IMR-90 (cell line): Measurements from ENCODE around the gene AQP4. TPM values are rescaled to one million over a fixed set of nuclear protein-coding genes. Genes with fewer than 3 reads are reported as not detected.

Experiments used
- ATAC-seq: fragments of 200-7000 bp; cut with Tn5 transposase; 2 replicates; pipeline ENCODE4 v1.9.1; 2020; ENCODE audit warnings: low read depth, mild to moderate bottlenecking, moderate library complexity
- BruUV-seq: library from RNA; stranded (reverse); fragments of 400-500 nt; replicated peaks from 2 replicates; lab custom pipeline; 2021; lab: Mats Ljungman, UMichigan
- CTCF ChIA-PET: fragments of 300-600 bp; formaldehyde crosslinking; extraction: SDS; loops from one replicate; lab custom pipeline; 2021; ENCODE audit warnings: antibody characterized with exemption; lab: Yijun Ruan, JAX
- POLR2A ChIA-PET: fragments of 300-600 bp; sonication (Branson Sonifier 250); formaldehyde crosslinking; loops from one replicate; lab custom pipeline; 2022; ENCODE audit warnings: antibody characterized with exemption; ENCODE audit not compliant: unreplicated experiment; lab: Charles Lee
- DNase-seq: peaks from one replicate; pipeline ENCODE4 v3.0.0; 2013
- H2AFZ ChIP-seq: replicated peaks from 2 replicates; pipeline ENCODE3; 2013; ENCODE audit warnings: low read length, mild to moderate bottlenecking; ENCODE audit not compliant: poor library complexity
- H2AK5ac ChIP-seq: 2 replicates; pipeline ENCODE4 v1.6.1; 2013; ENCODE audit warnings: low read depth, low read length, inconsistent platforms
- H2AK9ac ChIP-seq: replicated peaks from 2 replicates; pipeline ENCODE3; 2013; ENCODE audit warnings: mild to moderate bottlenecking, low read depth, low read length, moderate library complexity; ENCODE audit not compliant: poor library complexity
- H2BK120ac ChIP-seq: 2 replicates; pipeline ENCODE4 v1.6.1; 2013; ENCODE audit warnings: low read depth, low read length, inconsistent platforms
- H2BK15ac ChIP-seq: 3 replicates; pipeline ENCODE4 v1.6.1; 2013; ENCODE audit warnings: low read depth, low read length, inconsistent platforms
- H2BK20ac ChIP-seq: 2 replicates; pipeline ENCODE4 v1.6.1; 2013; ENCODE audit warnings: low read depth, mild to moderate bottlenecking, inconsistent platforms, low read length, moderate library complexity
- H2BK5ac ChIP-seq: 2 replicates; pipeline ENCODE4 v1.6.1; 2013; ENCODE audit warnings: mild to moderate bottlenecking, low read depth, low read length, inconsistent platforms; ENCODE audit not compliant: poor library complexity, severe bottlenecking
- H3K14ac ChIP-seq: replicated peaks from 2 replicates; pipeline ENCODE4 v1.6.1; 2013; ENCODE audit warnings: low read depth, low read length, inconsistent platforms
- H3K18ac ChIP-seq: 2 replicates; pipeline ENCODE4 v1.6.1; 2013; ENCODE audit warnings: low read depth, low read length, control low read depth
- H3K23ac ChIP-seq: 2 replicates; pipeline ENCODE4 v1.6.1; 2013; ENCODE audit warnings: low read depth, low read length, inconsistent platforms
- H3K27ac ChIP-seq: 2 replicates; pipeline ENCODE4 v1.5.1; 2013; ENCODE audit warnings: mild to moderate bottlenecking, control low read depth, low read length; ENCODE audit not compliant: insufficient read depth
- H3K27me3 ChIP-seq: 2 replicates; pipeline ENCODE4 v1.6.1; 2013; ENCODE audit warnings: low read length; ENCODE audit not compliant: control insufficient read depth, insufficient read depth
- H3K36me3 ChIP-seq: 2 replicates; pipeline ENCODE4 v1.6.1; 2013; ENCODE audit warnings: low read length, mixed read lengths; ENCODE audit not compliant: control insufficient read depth, insufficient read depth
- H3K4ac ChIP-seq: 2 replicates; pipeline ENCODE4 v1.6.1; 2013; ENCODE audit warnings: low read depth, low read length, inconsistent platforms
- H3K4me1 ChIP-seq: 2 replicates; pipeline ENCODE4 v1.6.1; 2013; ENCODE audit warnings: low read length, mixed read lengths; ENCODE audit not compliant: control insufficient read depth, insufficient read depth
- H3K4me2 ChIP-seq: 2 replicates; pipeline ENCODE4 v1.6.1; 2013; ENCODE audit warnings: low read depth, mild to moderate bottlenecking, control low read depth, low read length, moderate library complexity
- H3K4me3 ChIP-seq: 2 replicates; pipeline ENCODE4 v1.5.1; 2013; ENCODE audit warnings: low read depth, mild to moderate bottlenecking, control low read depth, low read length, moderate library complexity; ENCODE audit not compliant: insufficient read depth
- H3K56ac ChIP-seq: 2 replicates; pipeline ENCODE4 v1.6.1; 2013; ENCODE audit warnings: low read length, inconsistent platforms; ENCODE audit not compliant: insufficient read depth; ENCODE audit errors: extremely low read depth
- H3K79me1 ChIP-seq, 2 experiments: 2 replicates each; pipeline ENCODE4 v1.6.1; 2013; ENCODE audit warnings: low read length in 2 of 2, inconsistent platforms in 1 of 2, low read depth in 1 of 2
- H3K9ac ChIP-seq: 2 replicates; pipeline ENCODE4 v1.6.1; 2013; ENCODE audit warnings: low read depth, low read length, control low read depth
- H3K9me1 ChIP-seq: 2 replicates; pipeline ENCODE4 v1.6.1; 2013; ENCODE audit warnings: low read length, inconsistent platforms; ENCODE audit not compliant: insufficient read depth
- H3K9me3 ChIP-seq: 2 replicates; pipeline ENCODE4 v1.6.1; 2013; ENCODE audit warnings: low read length; ENCODE audit not compliant: control insufficient read depth, insufficient read depth
- H4K20me1 ChIP-seq: 2 replicates; pipeline ENCODE4 v1.6.1; 2013; ENCODE audit warnings: low read length, inconsistent platforms; ENCODE audit not compliant: insufficient read depth
- H4K5ac ChIP-seq: 2 replicates; pipeline ENCODE4 v1.6.1; 2013; ENCODE audit warnings: mild to moderate bottlenecking, low read depth, low read length, control low read depth
- H4K8ac ChIP-seq, 2 experiments: 2 replicates each; pipeline ENCODE4 v1.6.1; 2013; ENCODE audit warnings: low read depth in 2 of 2, low read length in 2 of 2, control low read depth in 1 of 2, inconsistent platforms in 1 of 2
- H4K91ac ChIP-seq: 2 replicates; pipeline ENCODE4 v1.6.1; 2013; ENCODE audit warnings: low read depth, low read length, inconsistent platforms; ENCODE audit not compliant: insufficient read depth
- BHLHE40 ChIP-seq: fragments of 150-350 bp; IDR thresholded peaks from 2 replicates; pipeline ENCODE4 v1.6.1; 2016; ENCODE audit warnings: mild to moderate bottlenecking, low read depth, low read length
- CEBPB ChIP-seq: IDR thresholded peaks from 2 replicates; pipeline ENCODE4 v1.6.1; 2012; ENCODE audit warnings: low read depth, low read length, improper control_type of control experiment
- CHD1 ChIP-seq: IDR thresholded peaks from 2 replicates; pipeline ENCODE4 v1.6.1; 2012; ENCODE audit warnings: low read depth, low read length, improper control_type of control experiment
- FOS ChIP-seq: fragments of 150-350 bp; IDR thresholded peaks from 2 replicates; pipeline ENCODE4 v1.6.1; 2016; ENCODE audit warnings: low read depth, low read length
- MAFK ChIP-seq: IDR thresholded peaks from 2 replicates; pipeline ENCODE4 v1.6.1; 2012; ENCODE audit warnings: low read depth, low read length, improper control_type of control experiment
- MAZ ChIP-seq: IDR thresholded peaks from 2 replicates; pipeline ENCODE4 v1.6.1; 2012; ENCODE audit warnings: low read depth, mild to moderate bottlenecking, low read length, improper control_type of control experiment, moderate library complexity, borderline replicate concordance
- MXI1 ChIP-seq: IDR thresholded peaks from 2 replicates; pipeline ENCODE4 v1.6.1; 2012; ENCODE audit warnings: low read depth, mild to moderate bottlenecking, low read length, moderate library complexity, borderline replicate concordance
- NFE2L2 ChIP-seq: fragments of 150-350 bp; IDR thresholded peaks from 2 replicates; pipeline ENCODE4 v1.6.1; 2016; ENCODE audit warnings: low read depth, mild to moderate bottlenecking, low read length
- POLR2A ChIP-seq: IDR thresholded peaks from 2 replicates; pipeline ENCODE4 v1.6.1; 2012; ENCODE audit warnings: mild to moderate bottlenecking, low read depth, low read length
- RAD21 ChIP-seq: IDR thresholded peaks from 2 replicates; pipeline ENCODE4 v1.6.1; 2012; ENCODE audit warnings: low read length, improper control_type of control experiment
- RCOR1 ChIP-seq: IDR thresholded peaks from 2 replicates; pipeline ENCODE4 v1.6.1; 2012; ENCODE audit warnings: mild to moderate bottlenecking, low read length, improper control_type of control experiment; ENCODE audit not compliant: insufficient replicate concordance
- RFX5 ChIP-seq: IDR thresholded peaks from 2 replicates; pipeline ENCODE4 v1.8.0; 2012; ENCODE audit warnings: low read depth, mild to moderate bottlenecking, low read length, moderate library complexity
- SMC3 ChIP-seq: fragments of 150-350 bp; IDR thresholded peaks from 2 replicates; pipeline ENCODE4 v1.6.1; 2016; ENCODE audit warnings: low read depth, mild to moderate bottlenecking, antibody characterized with exemption, low read length, moderate library complexity
- whole genome bisulfite sequencing, 2 experiments: methylation state at CpG; one replicate each; pipeline versions ENCODE4 v1.1.5 to v1.1.7; 2013; ENCODE audit warnings: missing lambda C conversion rate in 2 of 2; ENCODE audit not compliant: insufficient read length in 1 of 2; ENCODE audit errors: extremely low coverage in 2 of 2; 5-methylcytosine and 5-hydroxymethylcytosine counted together
- dilution Hi-C: fragments of 300-500 bp; cut with HindIII; formaldehyde crosslinking; loops from one replicate; pipeline ENCODE4 v1.14.3; 2018; ENCODE audit warnings: low sequenced_read_pairs; ENCODE audit not compliant: unreplicated experiment
- in situ Hi-C: fragments of 300-500 bp; cut with MboI; formaldehyde crosslinking; loops from 3 replicates; pipeline ENCODE4 v1.14.3; 2019; ENCODE audit warnings: low sequenced_read_pairs, inconsistent platforms, mixed read lengths
- intact Hi-C: fragments of 100-400 bp; cut with micrococcal nuclease; formaldehyde crosslinking; loops from 2 replicates; pipeline ENCODE4 v1.10.0; 2022
- polyA plus RNA-seq, 3 experiments: library from polyadenylated mRNA; depleted of rRNA; stranded (reverse); fragments of >200 nt; gene quantifications; 2 replicates each; pipeline ENCODE4 v1.2.3, GENCODE V29; 2012; ENCODE audit warnings: low replicate concordance in 1 of 3
- total RNA-seq: library from RNA; depleted of rRNA; stranded (reverse); fragments of >200 nt; gene quantifications from 2 replicates; pipeline ENCODE4 v1.2.3, GENCODE V29; 2012
- TF ChIP-seq, protein P1 (sequence below): fragments of 150-350 bp; IDR thresholded peaks from 2 replicates; pipeline ENCODE4 v1.6.1; 2017; ENCODE audit warnings: mild to moderate bottlenecking, antibody characterized with exemption, low read length, low read depth
- TF ChIP-seq, protein P2 (sequence below): fragments of 150-350 bp; IDR thresholded peaks from 2 replicates; pipeline ENCODE4 v1.6.1; 2016; ENCODE audit warnings: low read depth, mild to moderate bottlenecking, low read length, moderate library complexity, borderline replicate concordance
- TF ChIP-seq, protein P3 (sequence below): conservative IDR thresholded peaks from 2 replicates; pipeline ENCODE4 v1.5.1; 2012; ENCODE audit warnings: mild to moderate bottlenecking, low read depth, low read length, improper control_type of control experiment

The AQP4 gene
- total and polyA plus RNA-seq, 2 of the 4 experiments (the other 2 are of a cell fraction), result not detected

DNA sequence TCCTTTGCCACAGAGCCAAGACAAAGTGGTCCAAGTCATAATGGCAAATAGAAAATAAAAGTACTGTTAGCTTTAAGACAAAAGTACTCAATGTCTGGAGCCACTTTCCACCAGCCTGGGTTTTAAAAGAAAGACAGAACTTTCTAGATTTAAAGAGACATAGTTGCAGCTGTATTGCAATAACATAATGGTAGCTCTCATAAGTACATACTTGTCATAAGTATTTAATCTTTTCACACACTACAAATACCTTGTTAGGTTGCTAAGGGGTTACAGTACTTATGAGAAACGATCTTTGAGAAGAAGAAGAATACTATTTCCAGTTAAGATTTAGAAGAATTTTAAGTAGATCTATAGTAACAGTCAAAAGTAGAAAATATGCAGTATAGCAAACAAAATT, 28.9 kb upstream of the AQP4 start:
- Histone ChIP-seq H3K79me1 (no peaks in the 10 kb centered on the region), H3K9ac (no peak overlapping the region), H3K9me1 (no peaks in the 10 kb centered on the region), H2AK9ac (no peak overlapping the region), H3K36me3 (no peaks in the 10 kb centered on the region), H3K4ac (no peak overlapping the region), H2AFZ (no peak overlapping the region), H3K14ac (no peak overlapping the region), H4K20me1 (no peaks in the 10 kb centered on the region), H2BK15ac (no peak overlapping the region), H3K56ac (no peak overlapping the region), H3K18ac (no peak overlapping the region), H4K5ac (no peak overlapping the region), H2BK120ac (no peak overlapping the region), H3K4me2 (no peak overlapping the region), H2AK5ac (no peak overlapping the region), H3K9me3 (peaks cover 4% of the 10 kb centered on the region; the same call in 1 of the 2 replicates), H3K23ac (no peak overlapping the region), H3K4me3 (no peak overlapping the region), H4K8ac (no peak overlapping the region), H3K27ac (no peak overlapping the region), H2BK20ac (no peak overlapping the region), H2BK5ac (no peak overlapping the region), H4K91ac (no peak overlapping the region), H3K4me1 (no peaks in the 10 kb centered on the region), H3K27me3 (no peaks in the 10 kb centered on the region)
- in situ Hi-C loops, result no loop called here
- intact Hi-C loops, result no loop called here
- dilution Hi-C loops, result no loop called here
- DNase-seq (no peak), ATAC-seq (no peak)
- WGBS, 2 experiments, result no CpG with 5 or more reads among the region's 1 CpG
- TF ChIP-seq MAZ (no peak), MXI1 (no peak), SMC3 (no peak), CEBPB (no peak), RCOR1 (no peak), CHD1 (no peak), NFE2L2 (no peak), POLR2A (no peak), RAD21 (no peak), FOS (no peak), BHLHE40 (no peak), RFX5 (no peak), MAFK (no peak)
- TF ChIP-seq, protein P1, sequence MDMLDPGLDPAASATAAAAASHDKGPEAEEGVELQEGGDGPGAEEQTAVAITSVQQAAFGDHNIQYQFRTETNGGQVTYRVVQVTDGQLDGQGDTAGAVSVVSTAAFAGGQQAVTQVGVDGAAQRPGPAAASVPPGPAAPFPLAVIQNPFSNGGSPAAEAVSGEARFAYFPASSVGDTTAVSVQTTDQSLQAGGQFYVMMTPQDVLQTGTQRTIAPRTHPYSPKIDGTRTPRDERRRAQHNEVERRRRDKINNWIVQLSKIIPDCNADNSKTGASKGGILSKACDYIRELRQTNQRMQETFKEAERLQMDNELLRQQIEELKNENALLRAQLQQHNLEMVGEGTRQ, result no peak
- TF ChIP-seq, protein P2, sequence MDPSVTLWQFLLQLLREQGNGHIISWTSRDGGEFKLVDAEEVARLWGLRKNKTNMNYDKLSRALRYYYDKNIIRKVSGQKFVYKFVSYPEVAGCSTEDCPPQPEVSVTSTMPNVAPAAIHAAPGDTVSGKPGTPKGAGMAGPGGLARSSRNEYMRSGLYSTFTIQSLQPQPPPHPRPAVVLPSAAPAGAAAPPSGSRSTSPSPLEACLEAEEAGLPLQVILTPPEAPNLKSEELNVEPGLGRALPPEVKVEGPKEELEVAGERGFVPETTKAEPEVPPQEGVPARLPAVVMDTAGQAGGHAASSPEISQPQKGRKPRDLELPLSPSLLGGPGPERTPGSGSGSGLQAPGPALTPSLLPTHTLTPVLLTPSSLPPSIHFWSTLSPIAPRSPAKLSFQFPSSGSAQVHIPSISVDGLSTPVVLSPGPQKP, result no peak
- TF ChIP-seq, protein P3, sequence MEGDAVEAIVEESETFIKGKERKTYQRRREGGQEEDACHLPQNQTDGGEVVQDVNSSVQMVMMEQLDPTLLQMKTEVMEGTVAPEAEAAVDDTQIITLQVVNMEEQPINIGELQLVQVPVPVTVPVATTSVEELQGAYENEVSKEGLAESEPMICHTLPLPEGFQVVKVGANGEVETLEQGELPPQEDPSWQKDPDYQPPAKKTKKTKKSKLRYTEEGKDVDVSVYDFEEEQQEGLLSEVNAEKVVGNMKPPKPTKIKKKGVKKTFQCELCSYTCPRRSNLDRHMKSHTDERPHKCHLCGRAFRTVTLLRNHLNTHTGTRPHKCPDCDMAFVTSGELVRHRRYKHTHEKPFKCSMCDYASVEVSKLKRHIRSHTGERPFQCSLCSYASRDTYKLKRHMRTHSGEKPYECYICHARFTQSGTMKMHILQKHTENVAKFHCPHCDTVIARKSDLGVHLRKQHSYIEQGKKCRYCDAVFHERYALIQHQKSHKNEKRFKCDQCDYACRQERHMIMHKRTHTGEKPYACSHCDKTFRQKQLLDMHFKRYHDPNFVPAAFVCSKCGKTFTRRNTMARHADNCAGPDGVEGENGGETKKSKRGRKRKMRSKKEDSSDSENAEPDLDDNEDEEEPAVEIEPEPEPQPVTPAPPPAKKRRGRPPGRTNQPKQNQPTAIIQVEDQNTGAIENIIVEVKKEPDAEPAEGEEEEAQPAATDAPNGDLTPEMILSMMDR, result no peak
- no TSS peak for BruUV-seq
- CTCF ChIA-PET, result no interaction called here
- POLR2A ChIA-PET, result no interaction called here
